Measurements from ENCODE around the gene LTBP4. TPM values are rescaled to one million over a fixed set of nuclear protein-coding genes. Genes with fewer than 3 reads are reported as not detected.

Gene LTBP4
- total RNA-seq, 1 donor from 2014 or later: 75.1 TPM

GRCh38 chr19:40662925-40663694, 61.9 kb downstream of the LTBP4 start:
- ChIA-PET CTCF (interaction anchor here (0.7 to 3.6 kb wide), 16 partner anchors 17 to 601 kb away, joined by 3 to 54 read pairs (median 4); partner anchors contain the start of genes ACTMAP, COQ8B, EGLN2 and HNRNPUL1), POLR2A (interaction anchor here (0.6 to 2.7 kb wide), 10 partner anchors 24 to 601 kb away, joined by 3 to 51 read pairs (median 6); partner anchors contain the start of genes ACTMAP, COQ8B, EGLN2 and HNRNPUL1)
- Mint-ChIP-seq H3K27ac (peak overlapping the region; percentile 76), H3K4me3 (peak overlapping the region; percentile 85), H3K9me3 (no peaks in the 10 kb centered on the region), H3K36me3 (ENCODE audit: low read depth) (peaks cover 4% of the 10 kb centered on the region), H3K4me1 (peaks cover 17% of the 10 kb centered on the region), H3K27me3 (no peaks in the 10 kb centered on the region)
- DNase-seq: peak; percentile 95
- peak; percentile 91 for ATAC-seq (ENCODE audit: low read depth)
- TF ChIP-seq, protein P1, sequence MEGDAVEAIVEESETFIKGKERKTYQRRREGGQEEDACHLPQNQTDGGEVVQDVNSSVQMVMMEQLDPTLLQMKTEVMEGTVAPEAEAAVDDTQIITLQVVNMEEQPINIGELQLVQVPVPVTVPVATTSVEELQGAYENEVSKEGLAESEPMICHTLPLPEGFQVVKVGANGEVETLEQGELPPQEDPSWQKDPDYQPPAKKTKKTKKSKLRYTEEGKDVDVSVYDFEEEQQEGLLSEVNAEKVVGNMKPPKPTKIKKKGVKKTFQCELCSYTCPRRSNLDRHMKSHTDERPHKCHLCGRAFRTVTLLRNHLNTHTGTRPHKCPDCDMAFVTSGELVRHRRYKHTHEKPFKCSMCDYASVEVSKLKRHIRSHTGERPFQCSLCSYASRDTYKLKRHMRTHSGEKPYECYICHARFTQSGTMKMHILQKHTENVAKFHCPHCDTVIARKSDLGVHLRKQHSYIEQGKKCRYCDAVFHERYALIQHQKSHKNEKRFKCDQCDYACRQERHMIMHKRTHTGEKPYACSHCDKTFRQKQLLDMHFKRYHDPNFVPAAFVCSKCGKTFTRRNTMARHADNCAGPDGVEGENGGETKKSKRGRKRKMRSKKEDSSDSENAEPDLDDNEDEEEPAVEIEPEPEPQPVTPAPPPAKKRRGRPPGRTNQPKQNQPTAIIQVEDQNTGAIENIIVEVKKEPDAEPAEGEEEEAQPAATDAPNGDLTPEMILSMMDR (IDR thresholded peaks at IDR 0.05): peak; percentile 68
- intact Hi-C loops (cut with micrococcal nuclease): loop anchor here (1.0 to 5.0 kb wide), 10 partner anchors 27 to 645 kb away; partner anchors contain the start of genes ACTMAP, COQ8B and NUMBL

GRCh38 chr19:40663695-40664692, 62.8 kb downstream of the LTBP4 start:
- peaks cover 2% of the 10 kb centered on the region for H3K9me3 Mint-ChIP-seq
- ATAC-seq (ENCODE audit: low read depth) (peak; percentile 7), DNase-seq (no peak)
- H3K27ac Mint-ChIP-seq: peak overlapping the region; percentile 76
- peaks cover 7% of the 10 kb centered on the region for H3K36me3 Mint-ChIP-seq (ENCODE audit: low read depth)
- ChIA-PET POLR2A (interaction anchor here (0.6 to 2.7 kb wide), 12 partner anchors 24 to 647 kb away, joined by 3 to 51 read pairs (median 5); partner anchors contain the start of genes ACTMAP, COQ8B, EGLN2 and HNRNPUL1), CTCF (interaction anchor here (0.7 to 3.6 kb wide), 16 partner anchors 18 to 600 kb away, joined by 3 to 54 read pairs (median 4); partner anchors contain the start of genes ACTMAP, COQ8B, EGLN2 and HNRNPUL1)
- TF ChIP-seq, protein P1 (IDR thresholded peaks at IDR 0.05): no peak
- no peaks in the 10 kb centered on the region for H3K27me3 Mint-ChIP-seq
- H3K4me1 Mint-ChIP-seq: peaks cover 17% of the 10 kb centered on the region
- H3K4me3 Mint-ChIP-seq: peak overlapping the region; percentile 85
- intact Hi-C loops (cut with micrococcal nuclease): loop anchor here (1.0 to 5.0 kb wide), 6 partner anchors 26 to 463 kb away; partner anchors contain the start of genes ACTMAP, COQ8B and NUMBL

GRCh38 chr19:40666803-40667438, 65.8 kb downstream of the LTBP4 start:
- no peak overlapping the region for H3K27ac Mint-ChIP-seq
- ATAC-seq (ENCODE audit: low read depth) (no peak), DNase-seq (no peak)
- H3K4me1 Mint-ChIP-seq: peaks cover 17% of the 10 kb centered on the region
- CTCF ChIA-PET: no interaction called here
- peaks cover 24% of the 10 kb centered on the region for H3K36me3 Mint-ChIP-seq (ENCODE audit: low read depth)
- intact Hi-C loops (cut with micrococcal nuclease): no loop called here
- TF ChIP-seq, protein P1 (IDR thresholded peaks at IDR 0.05): no peak
- POLR2A ChIA-PET: no interaction called here
- peaks cover 7% of the 10 kb centered on the region for H3K9me3 Mint-ChIP-seq
- H3K27me3 Mint-ChIP-seq: no peaks in the 10 kb centered on the region
- H3K4me3 Mint-ChIP-seq: no peak overlapping the region

- peaks cover 24% of the 10 kb centered on the region for H3K36me3 Mint-ChIP-seq (ENCODE audit: low read depth)
- H3K27ac Mint-ChIP-seq: no peak overlapping the region
- no peaks in the 10 kb centered on the region for H3K27me3 Mint-ChIP-seq
- H3K4me1 Mint-ChIP-seq: peaks cover 13% of the 10 kb centered on the region
- intact Hi-C loops (cut with micrococcal nuclease): no loop called here
- ATAC-seq (ENCODE audit: low read depth) (no peak), DNase-seq (no peak)
- CTCF ChIA-PET: no interaction called here
- peaks cover 7% of the 10 kb centered on the region for H3K9me3 Mint-ChIP-seq
- POLR2A ChIA-PET: interaction anchor here (0.6 kb wide), 1 partner anchor 153 kb away, joined by 8 read pairs; no protein-coding TSS in a partner anchor
- H3K4me3 Mint-ChIP-seq: no peak overlapping the region
- TF ChIP-seq, protein P1 (IDR thresholded peaks at IDR 0.05): no peak
Observed at GRCh38 chr19:40667602-40668001, 66.4 kb downstream of the LTBP4 start.

Data from activated B cell treated with CpG ODN at 0.5 μM for 24 hours (primary cell).